GM13977 (cell line): Measurements from ENCODE around the gene TRIM31.

ENCODE experiments used
- DNase-seq: peaks from one replicate; pipeline ENCODE4 v3.0.0; 2012; ENCODE audit warnings: low spot score
- in situ Hi-C: fragments of 300-500 bp; cut with MboI; formaldehyde crosslinking; loops from one replicate; pipeline ENCODE4 v1.12.0; 2022; ENCODE audit warnings: low sequenced_read_pairs, low pct_unique_long_range_greater_than_20kb, mixed read lengths, inconsistent platforms; ENCODE audit not compliant: unreplicated experiment
- TF ChIP-seq, protein P1 (sequence below): IDR thresholded peaks from 2 replicates; pipeline ENCODE4 v1.5.1; 2012; ENCODE audit warnings: mild to moderate bottlenecking, control low read depth; ENCODE audit not compliant: insufficient read depth; ENCODE audit errors: extremely low read depth, missing control alignments

Gene TRIM31

DNA sequence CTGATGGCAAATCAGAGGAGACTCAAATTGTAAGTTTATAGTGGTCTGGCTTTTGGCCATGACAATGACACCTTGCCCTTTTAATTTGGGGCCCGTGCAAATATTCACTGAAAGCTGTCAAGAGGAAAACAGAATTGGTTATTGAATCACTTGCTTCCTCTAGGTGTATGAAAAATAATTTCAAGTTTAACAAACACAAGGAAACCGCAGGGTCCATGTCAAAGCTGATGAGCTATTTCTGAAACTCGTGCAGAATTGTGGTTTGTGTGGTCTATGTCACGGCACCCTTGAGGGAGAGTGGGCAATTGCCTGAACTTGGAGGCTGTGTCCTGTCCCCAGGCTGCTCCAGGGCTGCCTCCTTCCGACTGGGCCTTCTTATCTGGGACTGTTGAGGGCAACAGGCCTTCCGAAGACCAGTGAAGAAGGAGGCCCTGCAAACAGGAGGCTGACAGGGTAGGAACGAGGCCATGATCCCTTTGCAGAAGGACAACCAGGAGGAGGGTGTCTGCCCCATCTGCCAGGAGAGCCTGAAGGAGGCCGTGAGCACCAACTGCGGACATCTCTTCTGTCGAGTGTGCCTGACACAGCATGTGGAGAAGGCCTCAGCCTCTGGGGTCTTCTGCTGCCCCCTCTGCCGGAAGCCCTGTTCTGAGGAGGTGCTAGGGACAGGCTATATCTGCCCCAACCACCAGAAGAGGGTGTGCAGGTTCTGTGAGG is 23.8 kb upstream of the TRIM31 start:
- TF ChIP-seq, protein P1, sequence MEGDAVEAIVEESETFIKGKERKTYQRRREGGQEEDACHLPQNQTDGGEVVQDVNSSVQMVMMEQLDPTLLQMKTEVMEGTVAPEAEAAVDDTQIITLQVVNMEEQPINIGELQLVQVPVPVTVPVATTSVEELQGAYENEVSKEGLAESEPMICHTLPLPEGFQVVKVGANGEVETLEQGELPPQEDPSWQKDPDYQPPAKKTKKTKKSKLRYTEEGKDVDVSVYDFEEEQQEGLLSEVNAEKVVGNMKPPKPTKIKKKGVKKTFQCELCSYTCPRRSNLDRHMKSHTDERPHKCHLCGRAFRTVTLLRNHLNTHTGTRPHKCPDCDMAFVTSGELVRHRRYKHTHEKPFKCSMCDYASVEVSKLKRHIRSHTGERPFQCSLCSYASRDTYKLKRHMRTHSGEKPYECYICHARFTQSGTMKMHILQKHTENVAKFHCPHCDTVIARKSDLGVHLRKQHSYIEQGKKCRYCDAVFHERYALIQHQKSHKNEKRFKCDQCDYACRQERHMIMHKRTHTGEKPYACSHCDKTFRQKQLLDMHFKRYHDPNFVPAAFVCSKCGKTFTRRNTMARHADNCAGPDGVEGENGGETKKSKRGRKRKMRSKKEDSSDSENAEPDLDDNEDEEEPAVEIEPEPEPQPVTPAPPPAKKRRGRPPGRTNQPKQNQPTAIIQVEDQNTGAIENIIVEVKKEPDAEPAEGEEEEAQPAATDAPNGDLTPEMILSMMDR, result no peak
- no peak for DNase-seq
- in situ Hi-C loops, result no loop called here

DNA sequence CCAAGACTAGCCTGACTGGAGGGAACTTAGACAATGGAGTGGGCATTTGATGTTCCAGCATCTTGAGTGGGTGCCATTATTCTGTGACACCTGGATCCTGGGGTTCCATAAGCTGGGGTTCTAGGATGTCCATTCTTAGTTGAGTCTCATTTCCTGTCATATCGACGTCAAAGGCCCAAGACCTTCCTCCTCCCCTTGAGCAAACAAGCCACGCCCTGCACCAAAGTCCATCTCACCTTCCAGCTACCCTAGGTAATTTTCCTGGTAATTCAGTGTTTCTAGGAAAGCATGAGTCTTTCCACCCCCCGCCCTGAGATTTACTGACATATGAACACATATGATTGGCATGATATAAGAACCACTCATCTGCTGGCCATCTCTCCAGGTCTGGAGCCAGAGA is 22.9 kb upstream of the TRIM31 start, which contains the start of gene TRIM40:
Gene TRIM40 (plus strand): TSS at position 384 of the 400 bp plus-strand sequence. CDS start 897 bp downstream, outside the sequence.
- TF ChIP-seq, protein P1, result no peak
- no peak for DNase-seq
- in situ Hi-C loops, result no loop called here

DNA sequence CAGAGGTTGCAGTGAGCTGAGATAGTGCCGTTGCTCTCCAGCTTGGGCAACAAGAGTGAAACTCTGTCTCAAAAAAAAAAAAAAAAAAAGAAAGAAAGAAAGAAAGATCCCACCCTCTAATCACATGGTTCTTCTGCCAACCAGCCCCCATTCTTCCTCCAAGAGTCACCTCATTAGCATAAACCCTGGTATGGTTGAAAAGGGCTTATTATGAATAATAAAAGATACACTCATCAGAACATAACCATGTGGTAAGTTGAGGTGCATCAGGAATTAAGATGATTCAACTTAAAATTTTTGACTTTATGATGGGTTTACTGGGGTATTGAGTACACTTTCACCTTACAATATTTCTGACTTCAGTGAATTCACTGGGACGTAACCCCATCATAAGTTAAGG is 22.3 kb upstream of the TRIM31 start:
- no peak for DNase-seq
- in situ Hi-C loops, result no loop called here
- TF ChIP-seq, protein P1, result no peak

DNA sequence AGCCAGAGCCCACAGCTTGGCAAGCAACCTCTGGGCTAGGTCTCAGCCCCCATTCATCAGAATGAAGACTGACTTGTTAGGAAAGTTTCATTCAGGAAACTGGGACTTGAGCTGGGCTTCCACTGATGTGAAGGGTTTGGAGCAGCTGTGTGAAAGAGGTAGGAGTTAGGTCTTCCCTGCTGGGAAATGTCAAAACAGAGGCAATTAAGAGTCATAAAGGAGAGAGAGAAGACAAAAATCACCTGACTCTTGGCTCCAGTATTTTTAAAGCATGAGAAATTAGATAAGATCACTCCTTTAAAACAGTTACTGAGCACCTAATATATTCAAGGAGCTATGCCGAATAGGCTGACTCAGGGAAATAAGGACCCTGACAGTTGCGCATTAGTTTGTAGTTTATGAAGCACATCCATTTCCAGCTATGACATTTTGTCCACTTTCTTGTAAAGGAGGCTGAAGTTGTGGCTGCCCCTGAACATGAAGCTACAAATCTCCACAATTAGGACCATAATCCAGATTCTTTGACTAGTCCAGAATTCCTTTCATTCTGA is 19.1 kb upstream of the TRIM31 start:
- TF ChIP-seq, protein P1, result no peak
- no peak for DNase-seq
- in situ Hi-C loops, result no loop called here

DNA sequence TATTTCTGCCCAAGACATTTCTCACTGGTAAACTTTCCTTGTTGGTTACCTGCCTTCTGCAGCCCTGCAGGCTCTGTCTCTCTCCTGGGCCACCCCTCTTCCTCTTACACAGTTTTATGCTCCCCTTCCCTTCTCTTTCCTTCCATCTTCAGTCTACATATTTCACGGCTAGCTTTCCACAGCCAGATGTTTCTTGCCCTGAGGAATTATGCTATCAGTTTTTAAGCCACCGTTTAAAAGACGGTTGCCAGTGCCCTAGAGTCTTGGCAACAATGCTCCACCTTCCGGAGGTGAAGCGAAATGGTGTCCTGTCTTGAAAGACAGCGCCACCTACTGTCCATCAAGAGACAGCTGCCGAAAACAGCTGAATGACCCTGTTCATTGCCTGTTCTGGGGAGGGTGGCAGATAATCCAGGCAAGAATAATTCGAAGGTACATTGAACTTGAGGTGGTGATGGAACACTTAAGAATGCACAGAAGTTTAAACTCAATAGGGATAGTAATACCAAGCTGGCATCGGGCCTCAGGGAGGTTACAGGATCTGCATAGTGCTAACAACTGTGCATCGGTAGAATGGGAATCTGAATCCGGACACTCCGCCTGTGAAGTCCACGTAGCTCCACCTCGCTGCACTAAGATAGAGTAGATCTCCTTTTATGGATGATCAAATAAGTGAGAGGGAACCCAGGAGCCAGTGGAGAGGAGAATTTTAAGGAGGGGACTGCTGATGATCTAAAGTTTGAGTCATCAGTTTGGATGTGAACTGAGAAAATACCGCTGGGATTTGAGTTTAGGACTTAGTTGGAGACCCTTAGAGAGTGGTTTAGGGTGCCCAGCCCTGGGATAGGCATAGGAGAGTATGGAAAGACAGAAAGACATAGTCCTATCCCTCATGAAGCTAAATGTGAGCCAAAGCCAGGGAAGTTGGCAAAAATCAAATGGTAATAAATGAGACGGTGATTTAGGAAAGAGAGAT is 18.3 kb upstream of the TRIM31 start:
- TF ChIP-seq, protein P1, result peak; percentile 99
- DNase-seq, result peak; percentile 90
- in situ Hi-C loops, result no loop called here

DNA sequence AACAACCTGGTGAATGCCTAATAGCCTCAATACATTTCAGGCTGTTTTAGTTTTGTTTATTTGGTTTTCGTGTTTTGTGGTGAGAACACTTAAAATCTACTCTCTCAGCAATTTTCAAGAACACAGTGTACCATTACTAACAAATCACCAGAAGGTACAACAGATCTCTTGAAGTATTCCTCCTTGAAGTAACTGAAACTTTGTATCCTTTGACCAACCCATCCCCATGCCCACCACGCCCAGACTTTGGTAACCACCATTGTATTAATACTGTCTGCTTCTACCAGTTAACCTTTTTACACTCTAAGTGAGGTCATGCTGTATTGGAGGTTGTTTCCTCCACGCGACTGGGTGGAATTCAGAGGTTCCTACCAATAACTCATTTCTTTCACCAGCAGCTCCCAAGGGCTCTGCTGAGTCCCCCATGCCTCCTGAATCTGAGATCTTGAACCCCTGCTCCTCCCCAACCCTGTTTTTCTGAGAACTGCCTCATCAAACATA is 17.3 kb upstream of the TRIM31 start:
- no peak for DNase-seq
- TF ChIP-seq, protein P1, result no peak
- in situ Hi-C loops, result no loop called here
